Activated CD8-positive, alpha-beta memory T cell treated with anti-CD3 and anti-CD28 coated beads for 24 hours (primary cell): Measurements from ENCODE around the gene RNF125.
"Not testable (repeated sequence)": the region's sequence is repeated elsewhere in the genome, so short reads cannot be mapped to it uniquely, and the experiment has no call there.

ENCODE experiments used
- DNase-seq: peaks from one replicate; pipeline ENCODE4 v3.0.0-alpha.2; 2020

RNF125 gene

DNA sequence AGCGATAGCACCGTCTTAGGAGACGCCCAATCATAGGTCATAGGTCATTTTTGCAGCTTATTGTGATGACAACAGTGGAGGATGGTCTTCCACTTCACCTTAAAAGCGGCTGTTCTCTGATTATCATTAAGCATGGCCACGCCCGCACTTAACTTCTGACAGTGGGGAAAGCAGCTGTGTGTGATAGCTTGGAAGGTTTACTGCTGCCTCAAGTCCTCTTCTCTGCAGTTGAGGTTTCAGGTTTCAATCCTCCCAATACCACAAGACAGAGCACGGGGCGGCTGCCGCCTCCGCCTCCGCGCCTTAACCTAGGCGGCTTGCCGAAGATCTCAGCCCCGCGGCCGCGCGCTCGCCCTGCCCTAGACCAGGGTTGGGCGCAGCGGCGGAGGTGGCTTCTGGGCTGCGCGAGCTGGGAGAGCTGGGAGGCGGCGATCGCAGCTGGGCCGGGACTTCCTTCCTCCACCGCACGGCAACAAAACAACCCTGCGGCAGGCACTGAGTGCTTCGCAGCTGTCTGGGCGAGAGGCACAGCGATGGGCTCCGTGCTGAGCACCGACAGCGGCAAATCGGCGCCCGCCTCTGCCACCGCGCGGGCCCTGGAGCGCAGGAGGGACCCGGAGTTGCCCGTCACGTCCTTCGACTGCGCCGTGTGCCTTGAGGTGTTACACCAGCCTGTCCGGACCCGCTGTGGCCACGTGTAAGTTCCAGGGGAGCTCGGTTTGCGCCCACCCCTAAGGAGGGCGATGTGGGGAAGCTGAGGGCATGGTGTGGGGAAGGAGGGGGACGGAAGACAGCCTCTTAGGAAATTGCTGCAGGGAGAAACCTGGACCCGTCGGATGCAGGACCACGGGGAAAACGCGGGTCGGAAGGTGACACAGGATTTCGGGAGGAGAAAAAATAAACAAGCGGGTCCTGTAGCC is at the start of gene RNF125:
TSS of gene RNF125 (plus strand) at position 495 of the 920 bp plus-strand sequence. CDS start at position 534, 39 bp downstream.
- peak; percentile 94 for DNase-seq

DNA sequence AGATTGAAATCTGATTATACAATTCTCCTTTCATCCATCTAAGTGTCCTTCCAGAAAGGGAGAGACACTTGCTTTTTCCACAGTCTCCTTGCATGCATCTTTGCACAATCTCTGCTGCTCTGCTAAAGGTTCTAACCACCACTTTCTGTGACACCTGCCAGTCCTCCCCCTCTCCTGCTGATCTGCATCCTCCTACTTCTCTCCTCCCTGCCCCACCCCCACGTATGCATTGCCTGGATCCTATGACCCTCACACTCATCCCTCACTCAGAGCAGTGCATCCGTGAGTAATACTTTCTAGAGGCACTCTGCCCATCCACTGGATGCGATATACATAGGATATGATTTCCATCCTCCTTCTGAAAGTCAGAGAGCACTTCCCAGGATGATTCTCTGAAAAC is 48.0 kb upstream of the RNF125 start:
- no peak for DNase-seq

DNA sequence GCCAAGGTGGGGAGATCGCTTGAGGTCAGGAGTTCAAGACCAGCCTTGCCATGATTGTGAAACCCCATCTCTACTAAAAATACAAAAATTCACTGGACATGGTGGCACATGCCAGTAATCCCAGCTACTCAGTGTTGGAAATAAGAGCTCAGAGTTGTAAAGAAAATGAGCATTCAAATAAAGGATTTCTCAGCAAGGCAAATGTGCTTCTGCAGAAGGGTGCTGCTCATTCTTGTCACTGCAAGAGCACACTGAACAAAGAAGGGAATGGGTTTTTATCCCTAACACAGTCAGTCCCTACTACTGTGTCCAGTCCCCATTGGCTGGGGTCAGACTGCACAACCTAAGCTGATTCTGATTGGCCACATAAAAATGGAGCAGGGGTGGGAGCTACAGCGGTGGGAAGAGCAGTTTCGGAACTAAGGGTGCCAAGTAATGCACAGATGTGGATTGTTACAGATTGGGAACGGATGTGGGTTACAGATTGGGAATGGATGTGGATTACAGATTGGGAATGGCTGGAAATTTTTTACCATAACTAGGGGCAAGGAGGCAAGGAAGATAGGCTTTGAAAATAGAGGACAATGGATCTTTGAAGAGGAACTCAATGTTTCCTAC is 44.6 kb upstream of the RNF125 start:
- DNase-seq = no peak

DNA sequence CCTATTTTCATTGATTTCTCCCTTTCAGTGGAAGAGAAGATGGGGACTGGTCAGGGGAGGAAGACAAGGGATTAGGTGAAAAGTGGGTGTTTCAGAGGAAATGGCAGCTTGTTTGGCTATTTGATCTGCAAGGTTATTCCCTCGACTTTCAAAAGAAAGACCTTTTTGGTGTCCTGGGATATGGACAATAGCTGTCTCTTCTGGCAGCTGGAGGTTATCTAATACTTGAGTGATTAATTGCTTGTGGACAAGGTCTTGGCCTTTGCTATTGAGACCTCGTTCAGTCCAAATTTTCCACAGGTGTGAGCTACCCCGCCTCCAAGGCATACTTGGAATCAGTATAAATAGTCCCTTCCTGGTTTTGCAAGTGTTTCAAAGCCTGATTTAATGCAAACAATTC is 42.4 kb upstream of the RNF125 start:
- no peak for DNase-seq

DNA sequence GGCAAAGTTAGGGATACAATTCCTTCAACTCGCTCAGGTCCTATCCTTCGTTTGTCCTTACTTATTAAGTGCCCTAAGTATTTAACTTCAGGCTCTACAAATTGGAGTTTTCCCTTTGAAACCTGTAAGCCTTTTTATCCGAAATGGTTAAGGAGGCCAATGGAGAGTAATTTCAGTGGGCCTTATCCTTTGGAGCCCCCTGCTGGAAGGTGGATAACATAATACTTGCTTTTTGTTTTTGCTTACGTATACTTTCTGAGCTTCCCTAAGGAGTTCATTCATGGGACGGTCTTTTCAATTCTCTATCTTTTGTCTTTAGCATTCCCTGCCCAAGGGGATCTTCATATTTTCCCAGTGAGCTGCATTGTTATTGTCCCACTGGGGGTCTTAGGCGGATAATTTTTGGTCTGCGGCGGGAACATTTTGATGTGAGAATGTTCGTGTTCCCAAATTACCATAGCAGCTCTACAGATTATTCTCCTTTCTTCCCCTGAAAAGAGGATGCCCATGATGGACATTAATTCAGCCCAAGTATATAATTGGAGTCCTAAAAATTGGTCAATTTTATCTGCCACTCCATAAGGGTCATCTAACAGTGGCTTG is 41.3 kb upstream of the RNF125 start:
- no peak for DNase-seq

DNA sequence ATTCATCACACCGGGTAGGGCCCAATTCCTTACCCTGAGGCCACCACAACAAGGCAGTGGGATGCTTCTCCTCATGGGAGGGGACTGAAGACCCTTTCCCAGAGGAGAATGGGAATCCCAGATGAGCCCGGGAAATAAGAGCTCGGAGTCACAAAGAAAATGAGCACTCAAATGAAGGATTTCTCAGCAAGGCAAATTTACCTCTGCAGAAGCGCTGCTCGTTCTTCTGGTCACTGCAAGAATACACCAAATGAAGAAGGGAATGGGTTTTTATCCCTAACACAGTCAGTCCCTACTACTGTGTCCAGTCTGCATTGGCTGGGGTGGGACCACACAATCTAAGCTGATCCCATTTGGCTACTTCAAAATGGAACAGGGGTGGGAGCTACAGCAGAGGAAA is 40.0 kb upstream of the RNF125 start:
- no peak for DNase-seq

DNA sequence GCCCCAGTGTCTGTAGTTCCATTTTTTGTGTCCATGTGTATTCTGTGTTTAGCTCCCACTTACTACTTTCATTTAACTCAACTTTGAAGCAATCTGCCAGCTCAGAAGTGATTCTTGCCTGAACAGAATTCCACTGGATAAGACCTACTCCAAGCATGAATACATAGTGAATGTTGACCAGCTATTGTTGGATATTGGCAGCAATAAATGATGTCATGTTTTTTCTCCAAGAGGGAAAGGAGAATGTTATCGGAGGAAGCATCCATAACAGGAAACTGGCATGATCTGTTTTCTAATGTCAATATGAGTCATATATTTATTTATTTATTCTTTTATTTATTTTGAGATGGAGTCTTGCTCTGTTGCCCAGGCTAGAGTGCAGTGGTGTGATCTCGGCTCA is 38.9 kb upstream of the RNF125 start:
- no peak for DNase-seq

DNA sequence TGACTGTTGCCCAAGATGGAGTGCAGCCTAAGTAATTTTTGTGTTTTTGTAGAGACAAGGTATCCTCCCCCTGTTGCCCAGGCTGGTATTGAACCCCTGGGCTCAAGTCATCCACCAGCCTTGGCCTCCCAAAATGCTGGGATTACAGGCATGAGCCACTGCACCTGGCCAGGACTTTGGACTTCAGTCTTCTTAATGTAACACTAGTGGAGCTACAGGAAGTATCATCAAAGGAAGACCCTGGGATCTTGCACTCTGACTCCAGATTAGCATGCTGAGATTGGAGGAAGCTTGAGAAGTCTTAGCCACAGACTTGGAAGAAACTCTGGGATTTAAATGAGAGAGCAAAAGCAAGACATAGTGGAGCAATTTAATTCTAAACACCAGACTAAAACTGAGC is 37.8 kb upstream of the RNF125 start:
- DNase-seq = no peak

DNA sequence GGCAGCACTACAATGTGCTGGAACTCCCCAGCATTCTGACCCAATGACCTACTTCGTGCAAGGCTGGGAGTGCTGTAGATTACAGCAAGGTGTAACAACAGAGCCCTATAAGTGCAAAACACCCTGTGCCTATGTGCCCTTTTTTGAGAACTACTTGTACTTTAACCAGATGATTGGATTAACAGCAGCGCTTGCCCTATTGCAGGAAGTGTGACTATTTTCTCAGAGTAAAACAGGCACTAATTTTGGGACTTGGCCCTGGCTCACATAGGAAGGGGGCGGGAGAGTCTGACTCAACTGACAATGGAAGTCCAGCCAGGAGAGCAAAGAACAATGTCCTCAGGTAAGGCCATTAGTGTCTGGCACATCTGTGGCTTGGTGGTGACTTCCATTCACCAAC is 35.6 kb upstream of the RNF125 start:
- DNase-seq = no peak

DNA sequence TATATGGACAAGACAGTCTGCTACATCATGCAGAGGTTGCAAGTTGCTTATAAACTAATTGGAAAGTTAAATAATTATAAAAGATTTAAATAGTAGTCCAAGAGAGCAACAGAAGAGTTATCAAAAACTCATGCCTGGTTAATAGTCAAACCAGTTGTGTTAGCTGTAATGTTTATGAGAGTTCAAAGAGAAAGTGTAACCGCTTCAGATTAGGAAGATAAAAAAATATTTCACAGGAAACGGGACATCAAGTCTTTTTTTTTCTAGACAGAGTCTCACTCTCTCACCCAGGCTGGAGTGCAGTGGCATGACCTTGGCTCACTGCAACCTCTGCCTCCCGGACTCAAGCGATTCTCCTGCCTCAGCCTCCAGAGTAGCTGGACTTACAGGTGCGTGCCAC is 34.6 kb upstream of the RNF125 start:
- no peak for DNase-seq

DNA sequence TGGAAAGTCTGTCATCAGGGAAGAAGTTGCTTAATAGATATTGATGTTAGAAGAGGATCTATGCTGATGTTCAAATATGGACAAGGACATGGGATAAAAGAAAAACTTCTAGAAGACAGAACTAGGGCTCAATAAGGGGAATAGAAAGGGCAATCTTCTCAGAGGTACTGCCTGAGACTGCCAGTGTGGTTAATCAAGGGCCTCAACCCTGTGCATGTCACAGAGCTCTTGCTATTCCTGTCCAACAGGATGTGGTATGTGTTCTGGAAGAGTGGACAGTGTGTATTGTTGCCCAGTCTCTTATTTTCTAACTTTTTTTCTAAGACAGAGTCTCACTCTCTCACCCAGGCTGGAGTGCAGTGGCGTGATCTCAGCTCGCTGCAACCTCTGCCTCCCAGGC is 27.8 kb upstream of the RNF125 start:
- DNase-seq = no peak

DNA sequence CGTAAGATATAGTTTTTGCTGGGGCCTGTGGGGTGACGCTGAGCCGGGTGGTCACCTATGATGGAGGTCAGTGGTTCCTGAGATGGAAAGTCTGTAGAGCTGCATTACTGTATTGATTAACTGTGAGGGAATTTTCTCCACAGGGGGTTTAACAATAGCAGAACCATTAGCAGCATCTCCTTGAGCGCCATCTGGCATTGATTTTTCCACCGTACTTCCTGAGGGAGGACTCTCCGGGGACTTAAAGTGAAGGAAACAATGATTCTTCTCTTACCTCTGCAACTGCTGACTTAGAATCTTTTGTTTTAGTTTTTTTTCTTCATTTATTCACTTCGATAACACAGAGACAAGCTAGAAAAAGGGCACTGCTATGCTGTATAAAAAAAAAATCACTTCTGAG is 22.6 kb upstream of the RNF125 start:
- no peak for DNase-seq

DNA sequence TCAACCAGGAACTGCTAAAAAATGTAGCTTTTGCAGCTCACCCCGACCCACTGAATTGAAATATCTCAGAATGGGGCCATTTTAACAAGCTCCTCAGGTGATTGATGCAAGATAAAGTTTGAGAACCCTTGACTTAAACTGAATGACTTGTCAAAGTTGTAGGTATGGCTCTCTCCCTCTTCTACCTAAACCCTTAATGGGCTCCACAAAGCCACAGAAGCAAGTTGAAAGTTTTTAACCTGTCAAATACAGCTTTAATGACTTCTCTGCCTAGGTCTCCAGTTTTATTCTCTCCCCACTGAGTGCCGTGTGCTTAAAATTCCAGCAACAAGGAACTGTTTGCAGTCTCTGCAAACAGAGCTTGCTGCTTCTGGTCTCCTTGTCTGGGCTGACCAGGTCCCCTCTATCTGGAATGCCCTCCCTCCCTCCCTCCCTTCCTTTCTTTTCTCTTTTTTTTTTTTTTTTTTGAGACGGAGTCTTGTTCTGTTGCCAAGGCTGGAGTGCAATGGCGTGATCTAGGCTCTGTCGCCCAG is 19.7 kb upstream of the RNF125 start:
- no peak for DNase-seq

DNA sequence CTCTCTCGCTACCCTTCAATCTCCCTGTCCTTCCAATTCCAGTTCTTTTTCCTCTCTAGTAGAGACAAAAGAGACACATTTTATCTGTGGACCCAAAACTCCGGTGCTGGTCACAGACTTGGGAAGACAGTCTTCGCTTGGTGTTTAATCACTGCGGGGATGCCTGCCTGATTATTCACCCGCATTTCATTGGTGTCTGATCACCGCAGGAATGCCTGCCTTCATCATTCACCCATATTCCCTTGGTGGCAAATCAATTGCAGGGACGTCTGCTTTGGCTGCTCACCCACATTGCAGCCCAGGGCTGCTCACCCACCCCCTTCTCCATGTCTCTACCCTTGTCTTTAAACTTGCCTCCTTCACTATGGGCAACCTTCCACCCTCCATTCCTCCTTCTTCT is 17.5 kb upstream of the RNF125 start:
- DNase-seq = not testable (repeated sequence)

DNA sequence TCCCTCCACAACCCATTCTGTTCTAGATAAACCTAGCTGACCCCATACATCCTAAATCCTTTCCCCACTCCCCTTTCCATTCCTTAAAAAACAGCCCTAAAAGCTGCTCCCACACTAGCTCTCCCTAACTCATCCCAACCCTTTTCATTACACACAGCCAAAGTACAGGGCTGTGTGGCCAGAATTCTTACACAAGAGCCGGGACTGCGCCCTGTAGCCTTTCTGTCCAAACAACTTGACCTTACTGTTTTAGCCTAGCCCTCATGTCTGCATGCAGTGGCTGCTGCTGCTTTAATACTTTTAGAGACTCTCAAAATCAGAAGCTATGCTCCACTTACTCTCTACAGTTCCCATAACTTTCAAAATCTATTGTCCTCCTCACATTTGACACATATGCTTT is 14.8 kb upstream of the RNF125 start:
- DNase-seq = not testable (repeated sequence)

DNA sequence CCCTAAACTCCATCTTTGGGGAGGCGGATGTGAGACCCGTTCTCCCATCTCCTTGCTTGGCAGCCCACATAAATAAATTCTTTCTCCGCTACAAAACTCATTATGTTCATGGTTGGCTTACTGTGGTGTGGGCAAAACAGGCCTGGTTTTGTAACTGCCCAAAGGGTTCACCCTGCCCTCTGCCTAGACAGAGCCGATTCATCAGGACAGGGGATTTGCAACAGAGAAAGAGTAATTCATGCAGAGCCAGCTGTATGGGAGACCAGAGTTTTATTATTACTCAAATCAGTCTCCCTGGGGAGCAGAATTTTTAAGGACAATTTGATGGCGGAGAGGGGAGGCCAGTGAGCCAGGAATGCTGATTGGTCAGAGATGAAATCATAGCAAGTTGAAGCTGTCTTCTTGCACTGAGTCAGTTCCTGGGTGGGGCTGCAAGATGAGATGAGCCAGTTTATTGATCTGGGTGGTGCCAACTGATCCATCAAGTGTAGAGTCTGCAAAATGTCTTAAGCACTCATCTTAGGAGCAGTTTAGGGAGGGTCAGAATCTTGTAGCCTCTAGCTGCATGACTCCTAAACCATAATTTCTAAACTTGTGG is 8.4 kb upstream of the RNF125 start:
- DNase-seq = no peak

DNA sequence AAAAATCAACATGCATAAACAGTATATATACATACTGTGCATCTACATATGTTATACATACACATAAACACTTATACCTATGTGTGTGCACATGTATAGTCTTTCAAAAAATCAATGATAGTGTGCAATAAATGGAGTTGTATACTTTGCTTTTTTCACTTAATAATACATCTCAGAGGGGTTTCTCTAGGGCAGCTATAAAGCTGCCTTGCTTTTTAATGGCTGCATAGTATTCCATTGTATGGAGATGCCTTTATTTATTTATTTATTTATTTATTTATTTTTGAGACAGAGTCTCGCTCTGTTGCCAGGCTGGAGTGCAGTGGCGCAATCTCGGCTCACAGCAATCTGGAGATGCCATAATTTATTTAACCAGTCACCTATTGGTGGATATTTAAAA is 7.4 kb upstream of the RNF125 start:
- DNase-seq = no peak

DNA sequence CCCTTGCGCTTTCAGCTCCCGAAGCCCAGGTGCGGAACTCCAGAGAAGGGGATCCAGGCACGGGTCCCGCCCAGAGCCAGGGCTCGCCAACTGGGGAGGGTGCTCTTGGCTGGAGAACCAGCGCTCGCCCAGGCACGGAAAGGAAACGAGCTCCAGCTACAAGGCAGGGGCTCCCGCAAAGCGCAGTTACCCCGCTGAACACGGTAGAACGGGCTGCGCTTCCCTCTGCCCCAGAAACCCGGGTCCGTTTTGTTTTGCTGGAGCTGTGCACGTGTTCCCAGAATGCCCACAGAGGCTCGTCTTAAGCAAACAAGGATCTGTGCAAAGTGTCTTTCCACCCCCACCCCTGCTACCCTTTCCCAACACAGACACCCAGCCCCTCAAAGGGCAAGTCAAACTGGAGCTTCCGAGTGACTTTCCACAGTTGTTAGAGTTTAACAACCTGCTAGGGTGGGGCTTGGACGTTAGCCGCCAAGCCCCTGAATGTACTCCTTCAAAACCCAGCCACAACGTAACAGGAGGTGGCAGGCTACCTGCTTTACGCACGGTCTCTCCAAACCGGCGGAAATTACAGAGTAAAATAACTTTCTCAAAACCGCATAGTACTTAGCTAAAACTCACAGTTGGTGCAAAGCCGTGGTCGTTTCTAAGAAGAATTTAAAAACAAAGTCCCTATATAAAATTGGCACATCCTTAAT is 775 bp downstream of the RNF125 start:
- DNase-seq = peak; percentile 80

DNA sequence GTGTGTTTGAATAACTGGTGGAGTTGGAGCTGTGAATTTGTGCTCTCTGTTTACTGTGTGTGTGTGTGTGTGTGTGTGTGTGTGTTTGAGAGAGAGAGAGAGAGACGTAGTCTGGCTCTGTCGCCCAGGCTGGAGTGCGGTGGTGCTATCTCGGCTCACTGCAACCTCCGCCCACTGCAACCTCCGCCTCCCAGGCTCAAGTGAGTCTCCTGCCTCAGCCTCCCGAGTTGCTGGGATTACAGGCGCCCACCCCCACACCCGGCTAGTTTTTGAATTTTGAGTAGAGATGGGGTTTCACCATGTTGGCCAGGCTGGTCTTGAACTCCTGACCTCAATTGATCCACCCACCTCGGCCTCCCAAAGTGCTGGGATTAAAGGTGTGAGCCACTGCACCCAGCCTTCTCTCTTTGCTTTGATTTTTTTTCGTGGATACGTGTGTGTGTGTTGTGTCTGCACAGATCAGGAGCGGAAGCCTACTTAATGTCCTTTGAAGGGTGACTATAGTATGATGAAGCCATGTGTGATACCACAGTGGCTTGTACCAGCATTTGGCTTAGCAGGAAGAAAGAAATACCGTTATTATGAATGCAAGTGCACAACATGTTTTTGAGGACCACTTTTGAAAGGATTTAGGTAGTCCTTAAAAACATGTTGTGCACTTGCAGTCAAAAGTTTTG is 1.5 kb downstream of the RNF125 start:
- peak; percentile 77 for DNase-seq

DNA sequence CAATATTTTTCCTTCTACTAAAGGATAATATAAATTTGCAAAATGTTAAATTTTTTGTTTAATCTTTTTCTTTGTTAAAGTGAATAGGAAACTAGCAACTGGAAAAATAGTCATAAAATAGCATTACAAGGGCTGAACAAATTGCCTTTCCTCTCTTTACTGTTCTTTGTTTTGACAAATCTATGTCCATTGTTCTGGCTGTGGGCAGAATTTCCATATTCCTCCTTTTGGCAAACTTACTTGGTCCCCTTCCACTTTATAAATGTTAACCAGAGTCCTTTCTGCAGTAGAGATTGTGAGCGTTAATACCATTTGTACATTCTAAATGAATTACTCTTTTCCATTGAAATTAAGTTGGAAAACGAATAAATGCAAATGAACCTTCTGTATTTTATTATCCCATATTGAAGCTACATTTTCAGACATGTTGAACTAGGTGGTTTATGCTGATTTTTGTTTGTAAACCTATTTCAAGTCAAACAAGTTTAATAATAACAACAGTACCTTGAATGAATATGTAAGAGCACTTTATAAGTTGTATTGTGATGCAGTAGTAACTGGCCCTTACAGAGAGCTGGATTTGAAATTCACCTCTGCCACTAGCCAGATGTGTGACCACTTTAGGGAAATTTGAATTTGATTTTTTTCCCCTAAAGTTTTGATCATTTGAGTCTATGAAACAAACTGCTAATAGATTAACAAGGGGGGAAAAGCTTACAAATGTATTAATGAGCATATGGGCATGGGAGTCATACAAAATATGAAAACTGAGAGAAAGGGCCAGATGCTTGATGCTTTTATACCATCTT is 3.3 kb downstream of the RNF125 start:
- DNase-seq = no peak

DNA sequence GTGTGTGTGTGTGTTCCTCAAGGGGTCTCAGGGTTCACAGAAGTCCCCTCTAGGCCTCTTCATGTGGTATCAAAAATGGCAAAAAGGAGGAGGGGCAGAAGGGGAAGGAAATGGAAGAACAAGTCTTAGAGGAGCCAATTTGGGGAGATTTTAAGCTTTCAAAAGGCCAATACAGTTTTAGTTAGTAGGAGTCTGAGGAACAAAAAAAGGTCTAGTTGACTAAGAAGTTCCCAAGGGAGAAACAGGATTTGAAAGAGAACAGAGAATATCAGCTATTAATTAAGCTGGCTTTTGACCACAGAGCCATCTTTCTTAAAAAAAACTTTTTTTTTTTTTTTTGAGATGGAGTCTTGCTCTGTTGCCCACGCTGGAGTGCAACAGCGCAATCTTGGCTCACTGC is 7.1 kb downstream of the RNF125 start:
- no peak for DNase-seq
